ENCODE measurements around the gene FNIP2.
"Not testable (repeated sequence)": the region's sequence is repeated elsewhere in the genome, so short reads cannot be mapped to it uniquely, and the experiment has no call there.

The FNIP2 gene

DNA sequence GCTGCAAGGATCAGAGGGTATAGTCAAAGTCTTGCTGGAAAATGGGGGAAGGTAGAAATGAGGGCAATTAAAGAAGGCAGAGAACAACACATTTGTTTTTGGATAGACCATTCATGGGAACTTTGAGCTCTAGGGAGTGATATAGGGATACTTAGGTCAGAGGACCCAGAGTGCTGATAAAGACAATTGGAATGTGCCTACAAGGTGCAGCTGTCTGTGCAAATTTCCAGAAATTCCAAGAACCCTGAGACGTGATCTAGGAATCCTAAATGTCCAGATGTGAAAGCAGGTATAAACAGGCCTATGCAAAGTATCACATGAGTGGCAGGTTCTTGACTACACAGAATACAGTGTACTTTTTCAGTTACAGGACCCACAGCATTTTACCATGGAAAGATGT is 24.2 kb downstream of the FNIP2 start:
- DNase-seq (ENCODE audit: low read depth, low spot score): no peak

DNA sequence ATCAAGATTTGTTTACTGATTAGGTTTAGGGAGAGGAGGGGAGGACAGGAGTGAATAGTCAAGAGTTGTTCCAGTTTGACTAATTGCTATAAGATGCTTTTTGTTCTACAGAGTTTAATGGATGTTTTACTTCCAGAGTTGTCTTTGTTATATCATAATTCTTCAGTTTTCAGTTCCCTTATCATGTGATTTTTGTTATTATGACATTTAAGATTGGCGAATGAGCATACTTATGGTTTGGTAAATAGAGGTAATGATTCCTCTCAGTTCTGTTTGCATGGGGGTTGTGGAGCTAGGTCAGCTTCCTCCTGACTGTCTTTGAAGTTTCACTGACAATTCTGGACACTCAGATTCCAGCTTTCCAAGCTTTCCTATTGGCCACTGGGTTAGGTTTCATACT is 24.6 kb downstream of the FNIP2 start:
- DNase-seq (ENCODE audit: low read depth, low spot score): not testable (repeated sequence)

DNA sequence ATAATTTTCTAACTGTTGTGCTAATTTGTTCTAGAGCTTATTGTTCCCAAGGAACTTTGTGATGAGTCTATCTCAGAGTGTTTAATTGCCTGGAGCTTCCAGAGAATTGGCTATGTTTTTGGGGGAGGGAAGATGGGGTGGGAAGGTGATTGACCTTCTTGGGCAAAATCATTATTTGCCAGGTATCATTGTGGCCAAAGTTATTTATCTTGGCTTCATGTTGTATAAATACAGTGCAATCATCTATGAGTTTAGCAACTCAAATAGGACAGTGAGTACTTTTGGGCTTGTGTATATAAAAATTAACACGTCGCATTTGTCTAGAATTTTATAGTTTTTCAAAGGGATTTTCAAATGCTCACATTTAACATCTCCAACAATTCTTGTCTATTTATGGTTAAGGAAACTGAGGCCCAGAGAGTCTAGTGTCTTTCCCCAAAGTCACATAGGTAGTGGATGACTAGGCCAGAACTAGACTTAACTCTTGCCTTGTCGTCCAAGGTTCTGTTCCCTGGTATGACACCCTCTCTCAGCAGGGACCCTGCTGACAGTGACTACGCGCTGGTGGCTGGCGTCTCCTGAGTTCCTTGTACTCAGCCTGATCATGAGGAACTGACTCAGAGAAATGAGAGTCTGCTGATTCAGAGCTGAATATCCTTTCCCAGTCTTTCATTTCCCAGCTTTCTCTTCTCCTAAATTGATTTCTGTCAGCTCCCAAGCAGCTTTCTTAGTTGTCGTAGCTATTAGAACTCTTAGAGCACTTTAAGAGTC is 27.7 kb downstream of the FNIP2 start:
- no peak for DNase-seq (ENCODE audit: low read depth, low spot score)

DNA sequence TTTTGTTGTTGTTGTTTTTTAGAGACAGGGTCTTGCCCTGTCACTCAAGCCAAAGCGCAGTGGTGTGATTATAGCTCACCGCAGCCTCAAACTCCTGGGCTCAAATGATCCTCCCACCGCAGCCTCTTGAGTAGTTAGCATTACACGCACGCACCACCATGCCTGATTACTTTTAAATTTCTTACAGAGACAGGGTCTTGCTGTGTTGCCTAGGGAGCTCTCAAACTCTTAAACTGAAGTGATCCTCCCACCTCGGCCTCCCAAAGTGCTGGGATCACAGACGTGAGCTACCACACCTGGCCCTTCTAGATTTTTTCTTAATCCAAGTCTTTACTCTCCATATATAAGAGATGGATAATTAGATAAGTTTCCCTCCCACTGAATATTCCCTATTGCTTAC is 29.2 kb downstream of the FNIP2 start:
- DNase-seq (ENCODE audit: low read depth, low spot score): no peak

DNA sequence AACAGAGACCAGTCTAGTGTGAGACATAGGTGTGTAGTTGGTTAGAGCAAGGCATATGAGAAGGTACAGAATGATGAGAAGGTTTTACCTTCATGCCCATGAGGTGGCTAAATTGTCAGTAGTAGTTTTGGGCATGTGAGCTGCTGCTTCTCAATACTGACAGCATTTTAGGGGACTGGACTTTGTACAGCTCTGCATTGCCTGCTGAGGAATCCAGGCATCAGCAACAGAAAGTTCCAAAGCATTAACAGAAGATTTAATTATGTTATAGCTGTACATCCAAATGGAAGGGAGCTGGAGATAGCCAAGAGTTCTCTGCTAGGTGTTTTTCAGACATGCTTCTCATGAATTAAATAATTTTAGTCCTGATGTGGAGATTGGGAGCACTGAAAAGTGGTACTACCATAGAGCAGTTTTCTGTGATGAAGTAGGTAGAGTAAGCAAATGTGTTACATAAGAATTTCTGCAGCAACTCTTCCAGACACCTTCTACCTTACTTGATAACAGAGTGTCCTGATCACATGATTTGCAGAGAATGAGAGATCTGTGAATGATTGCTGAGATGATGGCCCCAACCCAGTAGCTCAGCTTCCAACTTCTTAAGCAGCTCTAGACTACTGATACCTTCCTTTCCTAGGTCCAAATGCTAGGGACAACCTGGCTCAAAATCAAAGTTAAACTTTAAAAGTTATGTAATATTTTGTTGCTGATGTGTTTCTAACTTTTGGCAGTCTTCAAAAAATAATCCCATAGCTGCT is 30.4 kb downstream of the FNIP2 start:
- DNase-seq (ENCODE audit: low read depth, low spot score): no peak

DNA sequence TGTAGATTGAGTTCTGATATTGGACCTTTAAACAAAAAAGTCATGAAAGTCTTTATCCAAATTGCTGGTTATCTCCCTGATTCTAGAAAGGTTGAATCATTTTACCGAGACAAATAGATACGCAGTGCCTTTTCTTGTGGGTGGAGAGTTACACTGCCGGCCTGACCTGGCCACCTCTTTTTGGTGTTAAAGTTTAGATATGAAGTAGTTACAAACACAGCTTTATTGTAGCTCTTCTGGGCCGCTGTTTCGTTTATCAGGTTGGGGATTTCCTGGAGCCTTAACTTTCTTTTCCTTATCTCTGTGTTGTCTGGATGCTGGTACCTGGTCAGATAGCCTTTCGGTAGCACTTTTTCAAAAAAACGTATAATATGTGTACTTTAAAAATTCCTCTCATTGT is 31.0 kb downstream of the FNIP2 start:
- DNase-seq (ENCODE audit: low read depth, low spot score): no peak

DNA sequence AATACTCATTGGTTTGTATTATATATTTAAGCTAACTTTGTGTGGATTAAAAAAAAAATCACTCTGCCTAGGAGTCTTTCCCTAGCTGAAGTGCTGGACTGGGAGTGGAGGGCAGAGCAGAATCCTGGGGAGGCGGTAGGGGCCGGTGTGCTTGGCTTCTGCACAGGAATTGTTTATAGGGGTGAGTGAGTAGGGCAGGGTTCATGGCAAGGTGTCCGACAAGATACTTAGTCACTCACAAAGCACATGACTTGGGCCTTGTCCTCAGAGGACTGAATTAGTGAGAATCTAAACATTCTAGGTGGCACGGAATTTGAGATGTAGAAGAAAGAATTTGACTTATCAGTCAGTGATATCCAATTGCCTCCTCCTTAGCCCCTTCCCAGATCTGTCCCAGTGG is 32.2 kb downstream of the FNIP2 start:
- no peak for DNase-seq (ENCODE audit: low read depth, low spot score)

DNA sequence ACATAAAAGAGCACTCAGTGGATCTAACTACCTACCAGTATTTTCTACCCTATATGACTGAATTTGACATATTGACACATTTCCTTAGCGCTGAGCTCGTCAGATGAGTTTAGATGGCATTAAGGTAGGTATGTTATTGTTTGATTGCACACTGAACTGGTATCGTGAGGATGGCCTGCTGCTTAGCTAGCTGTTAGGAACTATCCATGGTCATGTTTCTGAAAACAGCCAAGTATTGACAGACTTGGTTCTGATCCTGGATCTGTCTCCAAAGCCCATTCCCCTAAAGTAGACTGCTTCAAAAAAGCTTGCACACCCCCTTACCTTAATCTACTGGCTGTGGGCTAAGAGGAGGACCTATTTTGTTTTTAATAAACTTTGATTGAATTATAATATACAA is 32.9 kb downstream of the FNIP2 start:
- DNase-seq (ENCODE audit: low read depth, low spot score): no peak

DNA sequence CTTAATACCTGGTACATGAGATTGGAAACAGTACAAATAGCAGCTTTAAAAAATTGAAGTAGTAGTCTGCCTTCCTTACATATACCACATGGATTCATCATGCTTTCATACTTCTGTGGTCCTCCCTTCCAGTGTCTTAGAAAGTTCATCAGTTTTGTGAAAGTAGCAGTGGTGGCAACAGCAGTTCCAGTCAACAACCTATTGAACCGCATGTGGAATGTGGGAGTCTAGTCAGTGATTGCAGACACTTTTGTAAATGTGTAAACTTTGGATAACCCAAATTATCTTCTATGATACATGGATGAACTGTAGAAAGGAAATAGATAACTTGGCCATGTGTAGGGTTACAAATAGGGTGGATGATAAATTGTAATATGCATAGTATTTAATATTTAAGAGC is 34.1 kb downstream of the FNIP2 start:
- no peak for DNase-seq (ENCODE audit: low read depth, low spot score)

DNA sequence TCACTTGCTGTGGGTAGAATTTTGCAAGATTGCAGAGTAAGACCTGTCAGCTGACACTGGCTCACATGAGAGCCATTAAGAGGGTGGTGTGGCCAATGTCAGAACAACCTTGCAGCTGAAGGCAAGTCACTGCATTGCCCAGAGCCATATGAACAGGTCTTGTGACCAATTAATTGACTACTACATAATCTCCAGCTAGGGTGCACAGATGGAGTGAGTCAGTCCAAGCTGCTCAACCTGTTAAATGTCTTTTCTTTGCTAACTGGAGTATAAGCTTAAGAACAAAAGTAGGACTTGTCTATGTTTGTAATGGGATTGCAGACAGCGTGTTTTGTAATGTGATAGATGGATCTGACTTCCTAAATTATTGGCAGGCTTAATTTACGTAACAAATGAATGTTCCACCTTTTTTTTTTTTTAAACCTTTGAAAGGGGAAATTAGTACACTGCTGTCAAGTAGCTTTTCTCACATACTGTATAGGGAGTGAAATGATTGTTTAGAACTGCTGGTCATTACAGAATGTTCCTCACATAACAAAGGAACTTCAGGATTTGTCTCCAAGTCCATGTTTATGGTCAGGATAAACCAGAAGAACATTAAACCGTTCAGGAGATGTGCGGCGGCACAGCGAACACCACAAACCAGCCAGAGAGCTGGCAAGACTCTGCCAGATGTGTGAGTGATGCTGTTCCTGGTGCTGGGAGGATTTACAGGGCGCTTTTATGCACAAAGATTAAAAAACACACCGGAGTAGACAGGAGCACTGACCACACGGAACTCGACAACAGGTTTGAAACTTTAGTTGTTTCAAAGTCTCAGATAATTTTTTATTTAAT is 37.0 kb downstream of the FNIP2 start:
- no peak for DNase-seq (ENCODE audit: low read depth, low spot score)

DNA sequence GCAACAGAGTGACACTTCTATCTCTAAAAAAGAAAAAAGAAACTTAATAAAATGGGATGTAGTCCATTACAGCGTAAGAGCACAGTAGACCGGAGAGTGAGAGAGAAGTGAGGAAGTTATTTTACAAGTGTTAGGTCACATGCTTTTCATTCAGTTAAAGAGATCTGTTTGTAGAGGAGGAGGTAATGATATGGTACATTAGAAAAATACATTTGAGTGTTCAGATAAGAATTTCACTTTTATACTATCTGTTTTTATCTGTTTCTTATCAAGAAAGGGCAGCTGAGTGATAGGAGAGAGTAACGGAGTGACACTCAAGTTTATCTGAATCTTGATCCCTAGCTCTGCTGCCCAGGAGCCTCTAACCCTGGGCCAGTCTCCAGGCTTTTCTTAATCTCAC is 38.9 kb downstream of the FNIP2 start:
- DNase-seq (ENCODE audit: low read depth, low spot score): no peak

DNA sequence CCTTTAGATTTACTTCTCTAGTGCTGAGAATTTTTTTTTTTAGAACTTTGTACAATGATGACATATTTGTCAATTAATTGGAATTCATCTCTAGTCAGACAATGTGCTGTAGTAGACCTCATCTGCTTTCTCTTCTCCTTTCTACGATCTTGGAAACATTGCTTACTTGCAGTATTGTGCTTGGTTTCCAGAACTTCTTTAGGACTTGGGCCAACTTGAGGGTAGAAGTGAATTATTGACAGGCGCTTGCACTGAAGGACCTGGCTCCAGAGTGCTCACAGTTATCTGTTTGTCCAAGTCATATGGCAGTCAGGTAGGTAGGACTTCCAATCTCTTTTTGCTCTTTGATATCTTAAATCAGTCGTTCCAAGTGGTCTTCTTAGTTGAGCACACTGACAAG is 39.6 kb downstream of the FNIP2 start:
- DNase-seq (ENCODE audit: low read depth, low spot score): no peak

DNA sequence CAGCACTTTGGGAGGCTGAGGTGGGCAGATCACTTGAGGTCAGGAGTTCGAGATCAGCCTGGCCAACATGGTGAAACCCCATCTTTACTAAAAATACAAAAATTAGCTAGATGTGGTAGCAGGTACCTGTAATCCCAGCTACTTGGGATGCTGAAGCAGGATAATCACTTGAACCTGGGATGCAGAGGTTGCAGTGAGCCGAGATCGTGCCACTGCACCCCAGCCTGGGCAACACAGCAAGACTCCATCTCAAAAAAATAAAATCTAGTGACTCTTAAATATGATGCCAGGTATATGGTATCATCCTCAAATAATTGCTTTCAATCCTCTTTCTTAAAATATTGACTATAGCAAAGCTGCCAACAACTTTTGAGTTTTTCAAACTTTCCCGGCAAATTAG is 40.4 kb downstream of the FNIP2 start:
- not testable (repeated sequence) for DNase-seq (ENCODE audit: low read depth, low spot score)

DNA sequence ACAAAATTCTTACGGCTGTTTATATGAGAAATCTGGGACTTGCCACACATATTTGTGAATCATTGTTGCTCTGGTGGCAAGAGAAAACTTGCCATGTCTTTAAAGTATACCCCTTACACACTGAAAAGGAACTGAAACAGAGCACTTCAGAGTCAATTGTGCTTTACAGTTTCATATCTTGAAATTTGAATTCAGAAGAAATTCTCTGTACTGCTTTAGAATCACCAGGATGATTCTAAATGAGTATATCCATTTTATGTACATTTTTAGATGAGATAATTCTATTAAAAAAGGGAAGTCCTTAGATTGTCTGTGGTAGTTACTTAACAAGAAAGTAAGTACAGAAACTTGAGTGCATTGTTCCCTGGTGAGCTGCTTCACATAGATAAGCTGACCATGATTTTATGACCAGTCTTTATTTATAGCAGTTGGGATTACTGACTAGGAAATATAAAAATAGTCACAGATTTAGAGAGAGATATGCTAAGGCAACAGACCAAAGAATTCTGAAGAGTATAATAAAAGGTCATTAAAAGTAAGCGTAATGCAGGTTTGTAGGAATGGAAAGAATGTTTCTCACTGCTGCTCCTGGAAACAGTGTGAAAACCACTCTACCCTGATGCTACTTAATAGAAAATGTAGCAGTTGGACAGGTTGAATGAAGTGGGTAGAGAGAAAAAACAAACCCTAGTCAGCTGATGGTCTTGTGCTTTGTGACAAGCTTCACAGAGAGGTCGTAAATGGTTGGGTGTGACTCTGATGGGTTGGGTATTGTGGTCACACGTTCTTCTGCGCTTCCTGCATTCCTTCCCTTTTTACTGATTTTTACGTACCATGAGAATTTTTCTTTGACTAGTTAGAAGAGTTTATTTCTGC is 41.0 kb downstream of the FNIP2 start:
- DNase-seq (ENCODE audit: low read depth, low spot score): no peak

DNA sequence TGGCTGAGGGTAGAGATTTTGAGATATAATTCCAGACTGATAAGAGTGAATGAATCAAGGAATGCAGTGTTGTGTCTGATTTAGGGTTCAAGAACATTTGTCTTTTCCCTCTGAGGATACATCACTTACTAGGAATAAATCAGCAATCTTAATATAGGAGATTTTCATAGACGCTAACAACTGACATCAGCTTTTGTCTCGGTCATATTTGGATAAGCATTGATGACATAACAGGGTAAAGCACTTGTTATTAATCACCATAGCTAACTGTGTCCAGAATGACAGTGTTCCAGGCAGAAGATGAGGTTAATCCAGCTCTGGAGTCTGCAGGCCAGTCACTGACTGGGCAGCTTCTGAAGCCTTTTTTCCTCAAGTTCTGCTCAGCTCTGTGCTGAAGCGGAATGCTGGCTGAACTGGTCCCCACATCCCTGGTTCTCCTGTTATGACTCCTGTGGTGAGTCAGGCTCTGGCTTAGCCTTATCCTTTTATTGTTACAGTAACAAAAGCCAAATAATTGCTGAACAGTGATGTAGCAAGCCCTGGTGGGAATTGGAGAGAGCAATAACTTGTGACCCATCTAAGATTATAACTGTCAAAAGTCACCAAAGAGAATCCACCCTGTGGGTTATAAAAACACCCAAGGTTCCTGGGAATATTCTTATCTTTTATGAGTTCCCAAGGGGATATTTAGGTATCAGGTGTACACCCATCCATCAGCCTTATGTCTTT is 41.8 kb downstream of the FNIP2 start:
- DNase-seq (ENCODE audit: low read depth, low spot score): no peak

DNA sequence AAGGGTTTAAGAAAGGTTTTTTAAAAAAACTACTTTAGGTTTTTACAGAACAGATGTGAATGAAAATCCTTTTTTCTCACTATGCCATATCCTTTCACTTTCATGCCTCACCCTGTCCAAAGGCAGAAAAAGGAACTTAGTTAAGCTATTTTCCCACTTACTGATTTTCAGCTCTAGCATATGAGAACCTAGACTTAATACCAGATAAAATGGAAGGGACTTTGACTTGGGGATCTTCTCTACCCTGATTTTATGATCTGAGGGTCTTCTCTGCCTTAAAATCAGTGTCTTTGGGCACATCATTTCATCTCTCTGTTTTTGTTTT is 42.4 kb downstream of the FNIP2 start:
- DNase-seq (ENCODE audit: low read depth, low spot score): no peak

DNA sequence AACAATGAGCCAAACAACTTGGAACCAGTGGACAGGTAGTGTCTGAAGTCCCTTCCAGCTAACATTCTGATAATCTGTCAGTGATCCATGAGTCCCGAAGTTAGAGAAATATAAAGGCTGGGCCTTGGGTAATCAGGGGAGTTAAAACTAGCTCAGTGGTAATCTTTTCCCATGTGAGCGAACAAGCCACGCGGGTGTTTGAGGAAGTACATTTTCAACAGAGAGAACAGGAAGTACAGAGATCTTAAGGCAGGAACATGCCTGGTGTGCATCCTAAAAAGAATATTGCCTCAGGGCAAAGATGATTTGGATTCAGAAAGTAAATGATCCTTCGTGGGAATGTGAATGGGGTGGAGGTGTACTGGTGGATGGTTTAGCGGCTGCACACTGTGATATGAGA is 42.9 kb downstream of the FNIP2 start:
- DNase-seq (ENCODE audit: low read depth, low spot score): no peak

DNA sequence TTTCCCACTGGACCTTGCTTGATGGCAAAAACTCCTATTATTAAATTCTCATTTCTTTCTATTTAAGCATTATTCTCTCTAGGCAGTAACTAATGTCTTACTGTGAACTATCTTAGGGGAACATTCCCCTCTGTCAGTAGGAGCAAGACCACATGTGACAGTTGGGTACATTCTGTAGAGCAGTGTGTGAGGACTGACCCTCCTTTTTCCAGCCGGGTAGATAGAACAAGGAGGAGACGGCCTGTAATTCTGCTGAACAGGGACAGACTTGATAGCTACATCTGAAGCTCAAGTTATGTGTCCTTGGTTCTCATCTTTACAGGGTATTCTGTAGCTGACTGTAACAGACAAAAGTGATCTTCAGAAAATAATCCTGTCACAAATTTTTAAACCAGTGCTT is 43.3 kb downstream of the FNIP2 start:
- DNase-seq (ENCODE audit: low read depth, low spot score): no peak

DNA sequence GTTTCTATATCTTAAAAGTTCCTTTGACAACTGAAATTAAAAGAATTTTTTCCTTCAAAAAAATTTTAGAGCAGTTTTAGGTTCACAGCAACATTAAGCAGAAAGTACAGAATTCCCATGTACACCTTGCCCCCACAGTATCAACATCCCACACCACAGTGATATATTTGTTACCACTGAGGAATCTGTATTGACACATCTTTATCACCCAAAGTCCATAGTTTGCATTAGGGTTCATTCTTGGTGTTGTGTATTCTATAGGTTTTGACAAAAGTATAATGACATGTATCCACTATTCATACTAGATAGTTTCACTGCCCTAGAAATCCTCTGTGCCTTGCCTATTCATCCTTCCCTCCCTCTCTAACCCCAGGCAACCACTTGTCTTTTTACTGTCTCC is 43.7 kb downstream of the FNIP2 start:
- no peak for DNase-seq (ENCODE audit: low read depth, low spot score)

DNA sequence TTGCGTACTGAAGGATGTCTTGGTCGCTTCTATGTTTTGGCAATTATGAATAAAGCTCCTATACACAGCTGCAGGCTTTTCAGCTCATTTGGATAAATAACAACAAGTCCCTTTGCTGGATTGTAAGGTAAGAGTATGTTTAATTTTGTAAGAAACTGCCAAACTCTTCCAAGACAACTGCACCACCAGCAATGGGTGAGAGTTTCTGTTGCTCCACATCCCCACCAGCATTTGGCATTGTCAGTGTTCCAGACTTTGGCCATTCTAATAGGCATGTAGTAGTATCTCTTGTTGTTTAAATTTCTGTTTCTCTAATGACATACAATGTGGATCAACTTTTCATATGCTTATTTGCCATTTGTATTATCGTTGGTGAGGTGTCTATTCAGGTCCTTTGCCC is 44.3 kb downstream of the FNIP2 start:
- DNase-seq (ENCODE audit: low read depth, low spot score): no peak

DNA sequence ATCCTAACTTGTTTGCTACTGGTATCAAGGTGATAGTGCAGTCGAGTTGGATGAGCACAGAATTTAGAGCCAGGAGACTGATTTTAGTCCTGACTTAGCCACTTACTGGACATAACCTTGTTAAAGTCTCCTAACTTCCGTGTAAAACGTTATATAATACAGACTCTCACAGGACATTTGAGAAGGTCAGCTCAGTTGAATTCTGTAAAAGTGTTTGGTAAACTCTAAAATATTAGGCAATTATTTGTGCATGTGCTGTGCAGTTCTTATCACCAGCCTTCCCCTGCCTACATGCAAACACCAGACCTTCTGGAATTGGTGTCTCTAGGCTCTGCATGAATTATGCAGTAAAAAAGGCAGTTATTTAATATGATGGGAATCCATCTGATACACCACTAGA is 45.4 kb downstream of the FNIP2 start:
- no peak for DNase-seq (ENCODE audit: low read depth, low spot score)
